Gastrocnemius medialis (tissue), 4 donors: Measurements from ENCODE around the gene URI1.

Experiments
- POLR2A ChIP-seq, 2 donors: fragments of 450-650 bp; IDR thresholded peaks; one replicate each; pipeline ENCODE4 v1.6.1; 2017; ENCODE audit warnings: antibody characterized with exemption in 2 of 2, mild to moderate bottlenecking in 2 of 2, moderate library complexity in 2 of 2
- TF ChIP-seq, protein P1 (sequence below), 5 experiments: fragments of 450-650 bp in 3 of 5; fragments of 200-600 bp in 2 of 5; sonication (generic) in 2 of 5; IDR thresholded peaks in 4 of 5; conservative IDR thresholded peaks in 1 of 5; 1 replicate in 4 of 5; 2 replicates in 1 of 5; pipeline ENCODE4 v1.5.1; 2016 to 2019; ENCODE audit warnings: antibody characterized with exemption in 5 of 5, mild to moderate bottlenecking in 3 of 5, moderate library complexity in 3 of 5

- TF ChIP-seq, protein P1, sequence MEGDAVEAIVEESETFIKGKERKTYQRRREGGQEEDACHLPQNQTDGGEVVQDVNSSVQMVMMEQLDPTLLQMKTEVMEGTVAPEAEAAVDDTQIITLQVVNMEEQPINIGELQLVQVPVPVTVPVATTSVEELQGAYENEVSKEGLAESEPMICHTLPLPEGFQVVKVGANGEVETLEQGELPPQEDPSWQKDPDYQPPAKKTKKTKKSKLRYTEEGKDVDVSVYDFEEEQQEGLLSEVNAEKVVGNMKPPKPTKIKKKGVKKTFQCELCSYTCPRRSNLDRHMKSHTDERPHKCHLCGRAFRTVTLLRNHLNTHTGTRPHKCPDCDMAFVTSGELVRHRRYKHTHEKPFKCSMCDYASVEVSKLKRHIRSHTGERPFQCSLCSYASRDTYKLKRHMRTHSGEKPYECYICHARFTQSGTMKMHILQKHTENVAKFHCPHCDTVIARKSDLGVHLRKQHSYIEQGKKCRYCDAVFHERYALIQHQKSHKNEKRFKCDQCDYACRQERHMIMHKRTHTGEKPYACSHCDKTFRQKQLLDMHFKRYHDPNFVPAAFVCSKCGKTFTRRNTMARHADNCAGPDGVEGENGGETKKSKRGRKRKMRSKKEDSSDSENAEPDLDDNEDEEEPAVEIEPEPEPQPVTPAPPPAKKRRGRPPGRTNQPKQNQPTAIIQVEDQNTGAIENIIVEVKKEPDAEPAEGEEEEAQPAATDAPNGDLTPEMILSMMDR (IDR thresholded peaks at IDR 0.05 in 4 of 5, conservative IDR thresholded peaks at IDR 0.05 in 1 of 5) = no peak
- TF ChIP-seq POLR2A (IDR thresholded peaks at IDR 0.05) = no peak
Observed at GRCh38 chr19:29896802-29897201, 45.2 kb upstream of the URI1 start.
